Naive B cell (primary cell): ENCODE measurements around the gene LINGO3. TPM values are rescaled to one million over a fixed set of nuclear protein-coding genes. Genes with fewer than 3 reads are reported as not detected.
"Not testable (repeated sequence)": the region's sequence is repeated elsewhere in the genome, so short reads cannot be mapped to it uniquely, and the experiment has no call there.

Experiments
- ATAC-seq, 2 donors: fragments of 150-1000 bp; cut with Tn5 transposase; 2 replicates each; pipeline ENCODE4 v1.10.0; 2021; ENCODE audit warnings: low read depth in 2 of 2, mild to moderate bottlenecking in 2 of 2, moderate library complexity in 2 of 2
- DNase-seq: peaks from one replicate; pipeline ENCODE4 v3.0.0; 2022
- H3K27ac Mint-ChIP-seq, 6 donors: one replicate each; pipeline ENCODE4 v1.8.0; 2020 to 2022; ENCODE audit warnings: mild to moderate bottlenecking in 6 of 6, mixed read lengths in 6 of 6, moderate library complexity in 5 of 6, inconsistent platforms in 2 of 6
- H3K27me3 Mint-ChIP-seq, 3 donors: one replicate each; pipeline ENCODE4 v1.8.0; 2021 to 2022; ENCODE audit warnings: mixed read lengths in 3 of 3, mild to moderate bottlenecking in 1 of 3
- H3K36me3 Mint-ChIP-seq, 2 donors: one replicate each; pipeline ENCODE4 v1.8.0; 2020 to 2022; ENCODE audit warnings: mixed read lengths in 2 of 2, inconsistent platforms in 1 of 2, mild to moderate bottlenecking in 1 of 2
- H3K4me1 Mint-ChIP-seq, 3 donors: one replicate each; pipeline ENCODE4 v1.8.0; 2020 to 2022; ENCODE audit warnings: mixed read lengths in 3 of 3, inconsistent platforms in 1 of 3, mild to moderate bottlenecking in 1 of 3, moderate library complexity in 1 of 3
- H3K4me3 Mint-ChIP-seq, 8 donors: one replicate each; pipeline ENCODE4 v1.8.0; 2020 to 2022; ENCODE audit warnings: mild to moderate bottlenecking in 8 of 8, mixed read lengths in 8 of 8, moderate library complexity in 8 of 8, inconsistent platforms in 2 of 8
- H3K9me3 Mint-ChIP-seq, 7 donors: one replicate each; pipeline ENCODE4 v1.8.0; 2020 to 2022; ENCODE audit warnings: mixed read lengths in 7 of 7, mild to moderate bottlenecking in 5 of 7, inconsistent platforms in 2 of 7, moderate library complexity in 1 of 7
- polyA plus RNA-seq, 6 donors: library from polyadenylated mRNA; unstranded; fragments of 300-500 nt; fragmentation: Illumina TruSeq; gene quantifications; one replicate each; pipeline ENCODE4 v1.2.3, GENCODE V29; 2021; ENCODE audit warnings: low read depth in 6 of 6

The LINGO3 gene
- polyA plus RNA-seq = 10 to 100 TPM in 5 of 6 donors, 1 to 10 TPM in 1; 6.4 to 45.0 (median 15.4) TPM

GRCh38 chr19:2308114-2308556 lies at the start of gene LINGO3:
TSS of gene LINGO3 (minus strand) at chr19:2308154. CDS start at chr19:2291776, 16,378 bp downstream.
- peaks cover 29 to 51% (median 47%) of the 10 kb centered on the region in 3 donors for H3K4me1 Mint-ChIP-seq
- H3K4me3 Mint-ChIP-seq = peak within 1 kb of the TSS; percentile 78 to 91 (median 82)
- H3K27ac Mint-ChIP-seq = peak within 1 kb of the TSS in 5 of 6 donors; percentile 57 to 92 (median 82)
- H3K9me3 Mint-ChIP-seq = peaks cover 0 to 2% (median 0%) of the 10 kb centered on the region in 7 donors
- peaks cover 8 to 37% (median 17%) of the 10 kb centered on the region in 3 donors for H3K27me3 Mint-ChIP-seq
- no peaks in the 10 kb centered on the region for H3K36me3 Mint-ChIP-seq
- DNase-seq (no peak), ATAC-seq (peak; percentile 41 to 55)

GRCh38 chr19:2356036-2356646 lies 48.2 kb upstream of the LINGO3 start:
- Mint-ChIP-seq H3K27me3 (peaks cover 5 to 9% (median 8%) of the 10 kb centered on the region in 3 donors), H3K27ac (peak overlapping the region in 1 of 6 donors; percentile 11), H3K4me1 (peaks cover 7 to 14% (median 8%) of the 10 kb centered on the region in 3 donors), H3K4me3 (no peak overlapping the region), H3K9me3 (peaks cover 0 to 5% (median 0%) of the 10 kb centered on the region in 7 donors), H3K36me3 (no peaks in the 10 kb centered on the region)
- ATAC-seq = no peak
- no peak for DNase-seq

GRCh38 chr19:2355168-2356035 lies 47.4 kb upstream of the LINGO3 start:
- peaks cover 1 to 3% (median 3%) of the 10 kb centered on the region in 3 donors for H3K27me3 Mint-ChIP-seq
- peaks cover 0 to 5% (median 0%) of the 10 kb centered on the region in 7 donors for H3K9me3 Mint-ChIP-seq
- no peak for DNase-seq
- ATAC-seq = no peak
- H3K27ac Mint-ChIP-seq = peak overlapping the region in 1 of 6 donors; percentile 53
- H3K36me3 Mint-ChIP-seq = no peaks in the 10 kb centered on the region
- peaks cover 3 to 10% (median 4%) of the 10 kb centered on the region in 3 donors for H3K4me1 Mint-ChIP-seq
- no peak overlapping the region for H3K4me3 Mint-ChIP-seq

GRCh38 chr19:2354670-2355069 lies 46.7 kb upstream of the LINGO3 start:
- Mint-ChIP-seq H3K4me1 (peaks cover 0 to 9% (median 2%) of the 10 kb centered on the region in 3 donors), H3K27ac (peak overlapping the region in 1 of 6 donors; percentile 33), H3K36me3 (no peaks in the 10 kb centered on the region), H3K27me3 (no peaks in the 10 kb centered on the region), H3K9me3 (peaks cover 0 to 5% (median 0%) of the 10 kb centered on the region in 7 donors), H3K4me3 (no peak overlapping the region)
- DNase-seq (no peak), ATAC-seq (no peak)

GRCh38 chr19:2353887-2354592 lies 46.1 kb upstream of the LINGO3 start:
- ATAC-seq (no peak), DNase-seq (no peak)
- H3K4me1 Mint-ChIP-seq = peaks cover 0 to 9% (median 2%) of the 10 kb centered on the region in 3 donors
- no peak overlapping the region for H3K4me3 Mint-ChIP-seq
- peaks cover 0 to 5% (median 0%) of the 10 kb centered on the region in 7 donors for H3K9me3 Mint-ChIP-seq
- no peaks in the 10 kb centered on the region for H3K27me3 Mint-ChIP-seq
- H3K36me3 Mint-ChIP-seq = no peaks in the 10 kb centered on the region
- no peak overlapping the region for H3K27ac Mint-ChIP-seq

- Mint-ChIP-seq H3K27me3 (no peaks in the 10 kb centered on the region), H3K4me3 (no peak overlapping the region), H3K27ac (no peak overlapping the region), H3K36me3 (no peaks in the 10 kb centered on the region), H3K9me3 (peaks cover 0 to 5% (median 0%) of the 10 kb centered on the region in 7 donors), H3K4me1 (peaks cover 0 to 9% (median 2%) of the 10 kb centered on the region in 3 donors)
- ATAC-seq (no peak), DNase-seq (no peak)
Observed at GRCh38 chr19:2353159-2353886, 45.4 kb upstream of the LINGO3 start.

GRCh38 chr19:2352121-2352520 lies 44.2 kb upstream of the LINGO3 start:
- DNase-seq = no peak
- no peaks in the 10 kb centered on the region for H3K36me3 Mint-ChIP-seq
- no peaks in the 10 kb centered on the region for H3K27me3 Mint-ChIP-seq
- no peak for ATAC-seq
- no peak overlapping the region for H3K4me3 Mint-ChIP-seq
- peaks cover 0 to 6% (median 0%) of the 10 kb centered on the region in 3 donors for H3K4me1 Mint-ChIP-seq
- H3K27ac Mint-ChIP-seq = no peak overlapping the region
- peaks cover 0 to 2% (median 0%) of the 10 kb centered on the region in 7 donors for H3K9me3 Mint-ChIP-seq

- no peaks in the 10 kb centered on the region for H3K27me3 Mint-ChIP-seq
- no peak overlapping the region for H3K4me3 Mint-ChIP-seq
- DNase-seq (no peak), ATAC-seq (no peak)
- peaks cover 0 to under 1% (median 0%) of the 10 kb centered on the region in 3 donors for H3K4me1 Mint-ChIP-seq
- H3K9me3 Mint-ChIP-seq = no peaks in the 10 kb centered on the region
- no peak overlapping the region for H3K27ac Mint-ChIP-seq
- H3K36me3 Mint-ChIP-seq = no peaks in the 10 kb centered on the region
Observed at GRCh38 chr19:2351591-2351990, 43.6 kb upstream of the LINGO3 start.

GRCh38 chr19:2350656-2351055 lies 42.7 kb upstream of the LINGO3 start:
- peaks cover 0 to 6% of the 10 kb centered on the region in 2 donors for H3K36me3 Mint-ChIP-seq

GRCh38 chr19:2349818-2350217 lies 41.9 kb upstream of the LINGO3 start:
- not testable (repeated sequence) for H3K27ac Mint-ChIP-seq, H3K4me1 Mint-ChIP-seq, DNase-seq, H3K27me3 Mint-ChIP-seq, H3K4me3 Mint-ChIP-seq, ATAC-seq, H3K9me3 Mint-ChIP-seq
- H3K36me3 Mint-ChIP-seq = peaks cover 0 to 11% of the 10 kb centered on the region in 2 donors

More at GRCh38 chr19:2350656-2351055, 42.7 kb upstream of the LINGO3 start:
- no peaks in the 10 kb centered on the region for H3K27me3 Mint-ChIP-seq
- H3K4me1 Mint-ChIP-seq = peaks cover 0 to 5% (median 4%) of the 10 kb centered on the region in 3 donors
- H3K9me3 Mint-ChIP-seq = no peaks in the 10 kb centered on the region
- DNase-seq = no peak
- H3K4me3 Mint-ChIP-seq = no peak overlapping the region
- no peak overlapping the region for H3K27ac Mint-ChIP-seq
- no peak for ATAC-seq

GRCh38 chr19:2345794-2346663 lies 38.1 kb upstream of the LINGO3 start:
- Mint-ChIP-seq H3K27me3 (no peaks in the 10 kb centered on the region), H3K4me3 (peak overlapping the region in 1 of 8 donors; percentile 45), H3K36me3 (peaks cover 0 to 11% of the 10 kb centered on the region in 2 donors), H3K4me1 (peaks cover 0 to 8% (median 6%) of the 10 kb centered on the region in 3 donors), H3K27ac (peak overlapping the region in 5 of 6 donors; percentile 16 to 94 (median 90)), H3K9me3 (no peaks in the 10 kb centered on the region)
- ATAC-seq = no peak
- DNase-seq = no peak

- H3K36me3 Mint-ChIP-seq = peaks cover 0 to 11% of the 10 kb centered on the region in 2 donors
- no peaks in the 10 kb centered on the region for H3K27me3 Mint-ChIP-seq
- DNase-seq = no peak
- H3K4me1 Mint-ChIP-seq = peaks cover 0 to 8% (median 6%) of the 10 kb centered on the region in 3 donors
- no peaks in the 10 kb centered on the region for H3K9me3 Mint-ChIP-seq
- H3K27ac Mint-ChIP-seq = peak overlapping the region in 1 of 6 donors; percentile 42
- ATAC-seq = no peak
- no peak overlapping the region for H3K4me3 Mint-ChIP-seq
Observed at GRCh38 chr19:2345076-2345475, 37.1 kb upstream of the LINGO3 start.
